ENCODE measurements around the gene ZBTB43.

ZBTB43 gene, protein sequence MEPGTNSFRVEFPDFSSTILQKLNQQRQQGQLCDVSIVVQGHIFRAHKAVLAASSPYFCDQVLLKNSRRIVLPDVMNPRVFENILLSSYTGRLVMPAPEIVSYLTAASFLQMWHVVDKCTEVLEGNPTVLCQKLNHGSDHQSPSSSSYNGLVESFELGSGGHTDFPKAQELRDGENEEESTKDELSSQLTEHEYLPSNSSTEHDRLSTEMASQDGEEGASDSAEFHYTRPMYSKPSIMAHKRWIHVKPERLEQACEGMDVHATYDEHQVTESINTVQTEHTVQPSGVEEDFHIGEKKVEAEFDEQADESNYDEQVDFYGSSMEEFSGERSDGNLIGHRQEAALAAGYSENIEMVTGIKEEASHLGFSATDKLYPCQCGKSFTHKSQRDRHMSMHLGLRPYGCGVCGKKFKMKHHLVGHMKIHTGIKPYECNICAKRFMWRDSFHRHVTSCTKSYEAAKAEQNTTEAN

DNA sequence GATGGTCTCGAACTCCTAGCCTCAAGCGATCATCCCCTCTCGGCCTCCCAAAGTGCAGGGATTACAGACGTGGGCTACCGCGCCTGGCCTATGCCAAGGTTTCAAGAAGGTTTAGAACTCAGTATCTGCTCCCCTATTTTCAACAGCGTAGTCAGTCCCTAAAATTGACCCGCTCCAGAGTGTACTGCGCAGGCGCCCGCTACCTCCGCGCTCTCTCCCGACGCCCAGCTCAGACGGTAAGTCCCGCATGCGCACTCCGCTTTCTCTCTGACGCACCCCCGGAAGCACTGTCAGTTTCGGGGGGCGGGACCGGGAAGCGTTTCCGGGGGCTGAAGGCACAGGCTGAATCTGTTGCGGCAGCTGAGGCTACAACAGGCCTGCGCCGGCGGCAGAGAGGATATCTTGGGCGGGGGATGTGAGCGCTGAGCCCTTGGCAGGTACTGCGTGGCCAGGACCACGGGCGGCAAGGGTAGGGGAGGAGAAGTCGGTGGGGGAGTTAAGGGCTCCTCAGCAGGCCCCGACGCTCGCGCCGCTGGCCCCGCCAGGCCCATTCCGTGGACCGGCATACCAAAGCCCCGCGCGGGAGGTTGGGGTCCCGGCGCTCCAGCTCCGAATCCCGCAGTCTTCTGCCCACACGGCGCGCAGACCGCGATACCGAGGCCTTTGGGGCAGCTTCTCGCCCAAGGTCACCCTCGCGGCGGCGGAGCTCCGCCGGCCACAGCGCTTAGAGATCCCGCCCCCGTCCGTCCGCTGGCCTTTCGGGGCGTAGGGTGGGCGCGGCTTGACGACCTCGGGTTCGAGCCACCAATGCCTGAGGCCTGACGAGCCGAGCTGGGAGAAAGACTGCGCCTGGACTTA is at the start of gene ZBTB43:
ZBTB43 (plus strand) TSS at position 345 of the 858 bp plus-strand sequence. CDS start 27,470 bp downstream, outside the sequence.
- TF ChIP-seq, protein P1, sequence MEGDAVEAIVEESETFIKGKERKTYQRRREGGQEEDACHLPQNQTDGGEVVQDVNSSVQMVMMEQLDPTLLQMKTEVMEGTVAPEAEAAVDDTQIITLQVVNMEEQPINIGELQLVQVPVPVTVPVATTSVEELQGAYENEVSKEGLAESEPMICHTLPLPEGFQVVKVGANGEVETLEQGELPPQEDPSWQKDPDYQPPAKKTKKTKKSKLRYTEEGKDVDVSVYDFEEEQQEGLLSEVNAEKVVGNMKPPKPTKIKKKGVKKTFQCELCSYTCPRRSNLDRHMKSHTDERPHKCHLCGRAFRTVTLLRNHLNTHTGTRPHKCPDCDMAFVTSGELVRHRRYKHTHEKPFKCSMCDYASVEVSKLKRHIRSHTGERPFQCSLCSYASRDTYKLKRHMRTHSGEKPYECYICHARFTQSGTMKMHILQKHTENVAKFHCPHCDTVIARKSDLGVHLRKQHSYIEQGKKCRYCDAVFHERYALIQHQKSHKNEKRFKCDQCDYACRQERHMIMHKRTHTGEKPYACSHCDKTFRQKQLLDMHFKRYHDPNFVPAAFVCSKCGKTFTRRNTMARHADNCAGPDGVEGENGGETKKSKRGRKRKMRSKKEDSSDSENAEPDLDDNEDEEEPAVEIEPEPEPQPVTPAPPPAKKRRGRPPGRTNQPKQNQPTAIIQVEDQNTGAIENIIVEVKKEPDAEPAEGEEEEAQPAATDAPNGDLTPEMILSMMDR (IDR thresholded peaks at IDR 0.05; ENCODE audit: low read depth, low read length) = no peak
- DNase-seq (ENCODE audit: extremely low read depth, low read depth) = peak; percentile 88

DNA sequence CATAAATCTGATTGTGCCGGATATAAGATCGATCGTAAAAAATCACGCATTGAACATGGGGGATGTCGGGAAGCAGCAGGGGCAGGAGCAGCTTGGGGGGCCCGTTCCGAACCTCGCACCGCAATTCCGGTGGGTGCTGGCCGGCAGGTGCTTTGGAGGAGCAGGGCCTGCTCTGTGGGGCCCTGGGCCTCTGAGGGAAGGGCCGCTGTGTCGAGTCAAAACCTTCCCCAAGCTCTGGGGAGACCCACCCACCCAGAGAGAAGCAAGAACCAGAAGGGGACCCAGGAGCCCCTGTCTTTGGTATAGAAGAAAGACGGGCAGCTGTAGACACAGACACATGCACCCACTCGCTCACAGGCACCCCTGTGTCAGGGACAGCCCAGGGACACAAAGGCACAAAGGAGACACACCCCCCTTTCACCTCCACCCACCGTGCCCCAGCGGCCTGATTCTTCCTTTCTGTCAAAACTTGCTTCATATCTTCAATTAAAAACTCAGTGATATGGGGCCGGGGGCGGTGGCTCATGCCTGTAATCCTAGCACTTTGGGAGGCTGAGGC is 49.4 kb upstream of the ZBTB43 start:
- no peak for DNase-seq (ENCODE audit: extremely low read depth, low read depth)
- TF ChIP-seq, protein P1 (IDR thresholded peaks at IDR 0.05; ENCODE audit: low read depth, low read length) = no peak

DNA sequence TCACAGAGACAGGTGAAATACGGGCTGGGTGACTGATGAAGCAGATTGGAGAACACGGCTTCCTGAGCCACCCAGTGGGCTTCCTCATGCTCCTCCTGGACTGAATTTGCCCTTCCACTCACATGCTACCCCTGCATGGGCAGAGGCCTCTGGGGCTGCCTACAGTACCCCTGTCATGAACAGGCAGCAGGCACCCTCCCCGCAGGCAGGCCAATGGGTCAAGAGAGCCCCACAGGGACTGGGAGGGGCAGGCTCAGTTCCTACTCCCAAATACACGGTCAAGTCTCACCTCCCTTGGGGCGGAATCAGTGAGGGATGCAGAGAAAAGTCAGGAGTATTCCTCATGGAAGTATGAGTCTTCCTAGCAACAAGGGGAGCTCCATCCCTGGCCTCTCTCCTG is 48.6 kb upstream of the ZBTB43 start:
- DNase-seq (ENCODE audit: extremely low read depth, low read depth) = no peak
- TF ChIP-seq, protein P1 (IDR thresholded peaks at IDR 0.05; ENCODE audit: low read depth, low read length) = no peak

DNA sequence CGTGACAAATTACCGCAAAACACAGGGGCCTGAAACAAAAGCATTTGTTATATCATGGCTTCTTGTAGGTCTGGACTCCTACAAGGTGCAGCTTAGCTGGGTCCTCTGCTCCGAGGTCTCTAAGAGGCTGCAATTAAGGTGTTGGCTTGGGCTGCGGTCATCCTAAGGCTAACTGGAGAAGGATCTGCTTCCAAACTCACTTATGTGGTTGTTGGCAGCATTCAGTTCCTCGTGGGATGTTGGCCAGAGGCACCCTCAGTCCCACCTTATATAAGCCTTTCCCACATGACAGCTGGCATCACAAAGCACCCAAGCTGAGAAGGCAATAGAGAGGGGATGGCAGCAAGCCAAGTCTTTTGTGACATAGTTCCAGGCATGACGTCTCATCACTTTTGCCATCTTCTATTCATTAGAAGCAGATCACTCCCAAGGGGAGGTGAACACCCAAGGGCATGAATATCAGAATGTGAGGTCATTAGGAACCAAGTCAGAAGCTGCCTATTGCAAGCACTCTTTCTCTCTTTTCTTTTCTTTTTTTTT is 47.9 kb upstream of the ZBTB43 start:
- TF ChIP-seq, protein P1 (IDR thresholded peaks at IDR 0.05; ENCODE audit: low read depth, low read length) = no peak

DNA sequence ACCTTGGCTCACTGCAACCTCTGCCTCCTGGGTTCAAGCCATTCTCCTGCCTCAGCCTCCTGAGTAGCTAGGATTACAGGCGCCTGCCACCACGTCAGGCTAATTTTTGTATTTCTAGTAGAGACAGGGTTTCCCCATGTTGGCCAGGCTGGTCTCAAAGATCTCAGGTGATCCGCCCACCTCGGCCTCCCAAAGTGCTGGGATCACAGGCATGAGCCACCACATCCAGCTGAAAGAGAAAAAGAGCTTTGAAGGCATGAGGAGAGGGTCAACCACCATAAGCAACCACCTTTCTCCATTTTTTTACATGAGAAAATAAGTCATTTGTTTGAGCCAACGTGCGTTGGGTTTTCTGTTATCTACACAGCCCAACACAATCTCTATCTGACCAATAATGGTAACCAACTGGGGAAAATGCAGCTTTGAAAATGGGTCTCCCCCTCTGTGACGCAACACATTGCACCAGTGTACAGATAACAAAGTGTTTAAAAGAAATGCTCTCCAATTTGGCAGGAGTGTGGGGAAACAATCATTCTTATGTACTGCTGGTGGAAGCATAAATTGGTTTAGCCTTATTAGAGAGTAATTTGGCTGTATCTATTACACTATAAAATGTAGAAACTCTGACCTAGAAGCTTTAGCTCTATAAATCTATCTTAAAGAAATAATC is 45.8 kb upstream of the ZBTB43 start:
- TF ChIP-seq, protein P1 (IDR thresholded peaks at IDR 0.05; ENCODE audit: low read depth, low read length) = no peak
- no peak for DNase-seq (ENCODE audit: extremely low read depth, low read depth)

More for the DNA sequence above, 47.9 kb upstream of the ZBTB43 start:
- no peak for DNase-seq (ENCODE audit: extremely low read depth, low read depth)

DNA sequence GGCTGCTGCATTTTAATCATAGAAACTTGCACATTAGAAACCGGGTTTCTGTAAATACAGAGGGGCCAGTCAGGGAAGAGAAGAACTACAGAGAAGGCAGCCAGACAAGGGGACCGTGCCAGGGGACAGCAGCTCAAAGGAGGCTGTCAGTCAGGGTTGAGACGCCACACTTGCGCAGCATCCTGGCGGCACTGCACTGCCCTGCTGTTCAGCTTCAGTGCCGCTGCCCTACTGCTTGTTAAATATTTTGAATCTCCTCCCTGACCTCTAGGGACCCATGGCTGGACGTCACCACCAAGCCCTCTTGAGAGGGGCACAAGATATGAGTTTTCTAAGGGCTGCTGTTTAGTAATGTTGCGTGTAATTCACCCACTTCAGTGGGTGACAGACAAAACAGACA is 43.6 kb upstream of the ZBTB43 start:
- DNase-seq (ENCODE audit: extremely low read depth, low read depth) = no peak
- TF ChIP-seq, protein P1 (IDR thresholded peaks at IDR 0.05; ENCODE audit: low read depth, low read length) = no peak

All from AG09319 (cell line).